Gastroesophageal sphincter (tissue), 2 donors: ENCODE measurements around the gene APOO.

Experiments
- EP300 ChIP-seq: sonication (generic); formaldehyde crosslinking; IDR thresholded peaks from one replicate; pipeline ENCODE4 v1.6.1; 2017; ENCODE audit warnings: antibody characterized with exemption, mild to moderate bottlenecking
- POLR2A ChIP-seq, 2 donors: fragments of 450-650 bp; IDR thresholded peaks; one replicate each; pipeline ENCODE4 v1.6.1; 2017; ENCODE audit warnings: antibody characterized with exemption in 2 of 2, mild to moderate bottlenecking in 2 of 2, moderate library complexity in 1 of 2

- no peak for TF ChIP-seq EP300
- no peak for TF ChIP-seq POLR2A (IDR thresholded peaks at IDR 0.05)
Observed at GRCh38 chrX:23803931-23804381, 103.8 kb downstream of the APOO start.
